ENCODE measurements around the gene LRP1B.

Gene LRP1B

DNA sequence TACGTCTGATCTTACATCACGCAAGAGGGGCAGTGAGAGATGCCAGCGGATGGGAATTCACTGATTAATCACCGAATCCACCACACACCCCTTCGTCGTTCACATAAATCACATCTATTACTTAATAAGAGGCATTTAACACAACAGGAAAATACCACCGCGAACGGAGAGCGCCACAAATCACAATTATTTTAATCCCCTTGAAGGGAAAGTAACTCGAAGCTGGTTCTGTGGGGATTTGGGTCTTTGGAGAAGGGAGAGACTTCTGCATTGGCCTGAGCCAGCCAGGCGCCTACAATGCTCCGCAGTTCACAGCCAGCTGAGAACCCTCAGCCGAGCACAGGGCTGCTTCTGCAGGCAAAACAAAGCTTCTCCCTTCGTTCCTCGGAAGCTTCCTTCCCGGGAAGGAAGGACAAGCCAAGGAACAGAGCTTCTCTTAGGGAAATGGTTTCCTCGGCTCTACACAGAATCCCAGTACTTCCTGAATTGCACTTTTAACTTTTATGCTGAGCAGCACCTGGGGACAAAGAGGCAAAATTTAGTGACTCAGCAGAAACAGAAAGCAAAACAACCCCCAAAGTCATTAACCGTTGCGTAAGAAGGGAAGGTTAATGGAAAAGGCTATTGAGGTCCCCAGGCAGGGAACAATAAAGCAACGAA, at the start of gene LRP1B:
TSS of gene LRP1B (minus strand) at position 7 of the 660 bp plus-strand sequence. CDS start 287 bp downstream, outside the sequence.
- peak; percentile 68 for DNase-seq (ENCODE audit: low spot score)

DNA sequence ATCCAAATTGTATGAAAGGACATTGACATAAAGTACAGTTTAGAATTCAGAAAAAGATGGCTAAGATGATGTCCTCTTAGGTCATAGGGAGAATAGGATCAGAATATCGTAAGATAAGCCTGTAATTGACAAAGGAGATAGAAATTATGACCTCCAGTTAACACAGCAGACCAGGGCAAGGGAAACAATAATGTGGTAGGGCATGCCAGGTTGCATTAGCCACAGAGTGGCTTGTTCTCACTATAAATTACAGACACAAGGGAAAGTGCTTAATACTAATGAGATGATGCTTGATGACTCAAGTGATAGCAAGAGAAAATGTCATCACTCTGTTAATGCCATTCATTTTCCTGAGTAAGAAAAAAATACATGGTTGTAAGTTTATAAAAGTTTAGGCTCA, 48.9 kb upstream of the LRP1B start:
- DNase-seq (ENCODE audit: low spot score) = no peak

DNA sequence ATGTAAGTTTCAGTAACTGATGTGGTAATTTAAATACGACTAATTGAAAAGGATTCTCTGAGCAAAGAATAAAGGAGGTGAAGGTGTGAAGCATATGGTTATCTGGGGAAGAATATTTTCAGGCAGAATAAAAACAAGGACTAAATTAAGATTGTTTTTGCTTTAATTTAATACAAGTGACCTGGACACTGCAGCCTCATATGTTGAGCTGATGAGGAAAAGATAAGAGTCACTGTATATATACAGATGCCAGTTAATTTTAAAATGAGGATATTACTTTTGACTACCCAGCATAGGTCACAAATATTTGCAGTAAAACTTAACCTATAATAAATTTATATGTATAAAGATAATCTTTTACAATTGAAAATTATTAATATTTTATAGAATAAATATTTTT, 47.8 kb upstream of the LRP1B start:
- DNase-seq (ENCODE audit: low spot score) = no peak

DNA sequence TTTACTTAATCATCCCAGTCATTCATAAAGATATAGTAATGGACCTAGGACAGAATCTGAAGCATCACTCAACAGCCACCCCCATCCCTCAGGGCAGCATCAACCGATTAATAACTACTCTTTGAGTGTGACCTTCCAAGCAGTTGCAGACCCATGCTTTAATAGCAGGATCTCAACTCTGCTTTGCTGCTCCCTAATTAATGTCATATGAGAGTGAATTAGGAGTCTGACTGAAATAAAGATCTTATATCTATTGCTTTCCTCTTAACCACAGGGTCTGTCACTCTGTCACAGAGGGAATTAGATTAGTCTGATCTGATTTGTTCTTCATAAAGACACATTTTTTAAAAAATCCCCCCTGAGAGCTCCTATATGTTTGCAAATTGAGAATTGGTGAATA, 46.1 kb upstream of the LRP1B start:
- no peak for DNase-seq (ENCODE audit: low spot score)

DNA sequence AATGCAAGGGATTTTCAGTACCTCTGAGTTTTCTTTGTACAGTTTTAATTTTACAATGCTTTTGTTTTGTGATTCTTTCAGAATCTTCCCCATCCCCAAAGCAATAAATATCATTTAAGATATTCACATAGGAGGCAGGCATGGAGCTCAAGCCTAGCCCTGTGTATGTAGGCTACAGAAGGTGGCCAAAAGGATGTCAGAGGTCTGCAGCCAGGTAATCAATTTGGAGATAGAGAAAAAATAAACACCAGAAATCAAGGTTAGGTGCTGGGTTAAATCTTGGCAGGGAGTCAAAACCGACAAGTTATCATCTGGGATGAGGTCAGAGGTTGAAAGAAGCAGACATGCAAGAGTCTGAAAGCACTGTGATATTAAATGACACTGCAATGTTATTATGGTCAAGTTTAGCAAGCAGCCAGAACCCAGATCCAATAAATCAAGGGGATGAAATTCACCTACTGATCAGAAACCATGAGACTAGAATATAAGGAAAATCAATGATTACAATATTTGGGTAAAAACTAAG, 45.1 kb upstream of the LRP1B start:
- no peak for DNase-seq (ENCODE audit: low spot score)

DNA sequence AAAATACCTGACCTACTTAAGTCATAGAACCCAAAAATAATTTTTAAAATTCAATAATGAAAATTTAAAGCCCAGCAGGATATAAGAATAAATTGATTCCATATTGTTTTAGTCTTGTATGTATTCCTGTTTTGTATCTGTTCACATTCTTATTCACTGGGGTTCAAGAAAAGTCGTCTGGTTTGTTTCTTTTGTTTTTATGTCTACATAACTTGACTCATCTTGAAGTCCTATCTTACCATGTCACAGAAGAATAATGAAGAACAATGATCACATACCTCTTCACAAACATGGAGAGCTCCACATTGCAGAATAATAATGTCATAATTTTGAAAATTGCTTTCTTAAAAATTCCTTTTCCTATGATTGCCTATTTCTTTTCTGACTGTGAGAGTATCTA, 43.4 kb upstream of the LRP1B start:
- no peak for DNase-seq (ENCODE audit: low spot score)

DNA sequence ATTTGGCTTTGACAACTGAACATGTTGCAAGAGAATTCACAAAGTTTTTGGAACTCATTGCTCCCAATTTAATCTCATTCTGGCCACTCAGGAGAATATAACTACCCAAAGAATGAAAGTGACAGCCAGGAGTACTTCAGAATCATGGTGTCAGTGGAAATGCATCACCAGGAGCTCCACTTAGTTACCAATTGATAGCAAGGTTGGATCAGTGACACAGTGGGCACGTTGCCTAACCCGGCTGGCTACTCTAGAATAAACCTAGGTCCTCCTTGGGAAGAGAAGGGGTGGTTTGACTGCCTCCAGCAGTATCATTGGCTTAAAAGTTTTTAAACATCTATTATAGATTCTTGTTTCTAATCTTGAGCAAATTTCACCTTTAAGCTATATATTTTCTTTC, 40.0 kb upstream of the LRP1B start:
- DNase-seq (ENCODE audit: low spot score) = no peak

DNA sequence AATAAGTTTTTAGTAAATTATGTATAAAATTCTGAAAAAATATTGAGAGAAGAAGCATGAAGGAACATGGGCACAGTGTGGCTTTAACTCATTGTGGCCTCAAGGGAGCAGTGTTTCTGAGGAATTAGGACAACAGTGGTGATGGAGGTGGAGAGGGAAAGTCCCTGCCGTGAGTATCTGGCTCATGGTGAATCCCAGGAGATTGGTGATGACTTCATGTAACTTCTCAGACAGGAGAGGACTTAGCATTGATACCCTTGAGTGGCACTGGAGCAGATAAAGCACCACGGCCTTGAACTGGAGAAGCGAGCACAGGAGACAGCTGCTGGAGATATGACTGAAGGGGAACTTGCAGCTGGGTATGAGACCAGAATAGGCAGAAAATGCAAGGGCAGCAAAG, 35.0 kb upstream of the LRP1B start:
- no peak for DNase-seq (ENCODE audit: low spot score)

DNA sequence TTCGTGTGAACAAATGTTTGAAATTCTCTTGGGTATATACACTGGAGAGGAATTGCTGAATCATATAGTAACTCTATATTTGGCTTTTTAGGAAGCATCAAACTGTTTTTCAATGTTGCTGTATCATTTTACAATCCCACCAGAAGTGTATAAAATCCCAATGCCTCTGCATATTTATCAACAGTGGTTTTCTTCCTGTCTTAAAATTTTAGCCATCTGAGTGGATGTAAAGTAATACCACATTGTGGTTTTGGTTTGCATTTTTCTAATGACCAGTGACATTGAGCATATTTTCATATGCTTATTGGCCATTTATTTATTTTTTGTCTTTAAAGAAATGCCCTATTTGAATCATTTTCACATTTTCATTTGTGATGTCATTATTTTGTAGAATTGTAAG, 22.8 kb upstream of the LRP1B start:
- DNase-seq (ENCODE audit: low spot score) = no peak

DNA sequence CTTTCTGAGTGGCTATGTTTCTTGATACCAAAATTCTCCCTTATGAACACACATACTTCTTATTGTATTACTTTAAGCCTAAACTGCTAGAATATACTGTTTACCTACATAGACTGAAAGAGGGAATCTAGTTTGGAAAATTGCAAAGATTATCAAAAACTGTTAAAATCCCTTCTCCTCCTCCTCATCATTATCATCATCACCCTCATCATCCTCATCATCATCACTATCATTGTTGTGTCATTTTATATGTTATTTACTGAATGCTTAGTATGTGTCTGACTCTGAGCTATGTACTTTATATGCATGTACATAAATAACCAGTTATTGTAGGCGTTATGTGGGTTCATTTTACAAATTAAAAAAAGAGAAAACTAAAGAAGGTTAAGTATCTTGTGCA, 19.6 kb upstream of the LRP1B start:
- no peak for DNase-seq (ENCODE audit: low spot score)

DNA sequence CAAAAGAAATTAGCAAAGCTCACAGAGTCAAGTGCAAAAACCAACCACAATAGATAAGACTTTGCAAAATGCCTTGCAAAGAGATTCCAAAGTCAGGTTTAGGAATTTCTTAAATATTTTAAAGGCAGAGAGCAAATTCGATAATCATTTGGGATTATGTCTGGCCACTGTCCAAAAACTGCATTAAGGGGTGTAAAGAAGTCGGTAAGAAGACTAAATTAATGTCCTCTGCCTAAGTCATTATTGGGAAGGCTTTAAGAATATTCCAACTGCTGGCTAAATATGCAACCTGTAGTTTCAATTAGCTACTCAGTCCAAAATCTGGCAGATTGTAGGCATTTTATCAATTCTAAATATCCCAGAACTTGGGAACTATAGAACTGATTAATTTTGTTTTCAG, 13.7 kb upstream of the LRP1B start:
- no peak for DNase-seq (ENCODE audit: low spot score)

DNA sequence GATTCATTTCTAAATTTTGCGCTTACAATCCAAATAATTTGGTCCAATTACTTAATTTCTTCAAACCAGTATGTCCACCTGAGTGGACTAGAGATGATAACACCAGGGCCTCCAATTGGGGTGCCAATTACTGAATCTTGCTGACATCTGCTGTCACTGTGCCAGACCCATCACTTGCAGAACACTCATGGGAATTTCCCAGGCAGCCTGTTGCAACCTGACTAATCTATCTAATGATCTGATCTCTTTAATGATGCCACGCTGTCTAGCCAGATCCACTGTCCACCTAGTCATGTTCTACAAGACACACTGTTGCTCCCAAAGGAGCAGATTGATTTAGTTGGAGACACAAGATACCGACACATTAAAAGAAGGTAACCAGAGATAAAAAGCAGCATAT, 11.8 kb upstream of the LRP1B start:
- DNase-seq (ENCODE audit: low spot score) = no peak

DNA sequence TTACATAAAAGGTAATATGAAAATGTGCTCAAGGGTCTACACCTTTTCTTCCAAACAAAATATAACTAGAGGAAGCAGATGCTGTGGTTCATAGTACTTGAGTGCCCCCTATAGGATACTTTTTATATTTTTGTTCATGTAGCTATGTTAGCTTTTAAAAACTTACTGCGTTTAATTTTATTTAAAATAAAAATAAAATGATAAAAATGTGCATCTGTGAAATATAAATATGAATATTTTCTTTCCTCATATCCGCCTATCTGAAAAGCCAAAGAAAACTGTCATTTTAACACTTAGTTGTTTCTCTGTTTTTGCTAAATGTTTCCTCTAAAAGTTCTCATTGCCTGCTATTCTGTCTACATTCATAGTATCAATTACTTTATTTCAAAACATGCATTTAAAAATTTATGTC, 9.6 kb upstream of the LRP1B start:
- DNase-seq (ENCODE audit: low spot score) = no peak

DNA sequence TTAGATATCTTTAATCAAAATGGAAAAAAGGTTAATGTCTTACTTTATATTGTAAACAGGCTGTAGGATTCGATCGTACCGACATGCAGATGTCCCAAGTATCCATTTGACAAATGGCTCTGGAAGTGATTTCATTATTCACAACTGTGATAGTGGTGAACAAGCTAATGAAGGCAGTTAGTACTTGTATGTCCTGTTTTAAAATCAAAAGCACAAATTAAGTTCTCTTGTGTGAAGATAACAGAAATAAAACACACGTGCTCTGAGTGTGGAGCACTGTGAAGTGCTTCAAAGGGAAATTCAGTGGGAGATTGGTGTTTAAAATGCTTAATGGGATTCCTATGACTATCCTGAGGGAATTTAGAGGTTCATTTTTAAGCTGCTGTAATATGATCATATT, 8.6 kb upstream of the LRP1B start:
- DNase-seq (ENCODE audit: low spot score) = no peak

DNA sequence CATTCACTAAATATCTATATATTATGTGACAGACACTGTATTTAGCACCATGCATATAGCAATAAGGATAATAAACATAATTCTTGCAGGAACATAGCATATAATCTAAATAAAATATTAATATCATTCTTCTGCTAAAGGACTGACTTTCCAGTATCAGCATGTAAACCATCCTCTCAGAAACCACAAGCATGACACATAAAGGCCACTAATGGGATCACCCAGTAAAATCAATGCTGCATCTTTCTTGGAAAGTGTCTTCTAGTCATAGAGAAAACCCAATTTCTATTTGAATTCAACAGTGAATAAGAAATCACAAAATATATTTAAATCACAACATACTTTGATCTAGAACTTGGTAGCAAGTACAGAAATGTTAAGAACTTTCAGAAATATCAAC, 5.8 kb upstream of the LRP1B start:
- DNase-seq (ENCODE audit: low spot score) = no peak

DNA sequence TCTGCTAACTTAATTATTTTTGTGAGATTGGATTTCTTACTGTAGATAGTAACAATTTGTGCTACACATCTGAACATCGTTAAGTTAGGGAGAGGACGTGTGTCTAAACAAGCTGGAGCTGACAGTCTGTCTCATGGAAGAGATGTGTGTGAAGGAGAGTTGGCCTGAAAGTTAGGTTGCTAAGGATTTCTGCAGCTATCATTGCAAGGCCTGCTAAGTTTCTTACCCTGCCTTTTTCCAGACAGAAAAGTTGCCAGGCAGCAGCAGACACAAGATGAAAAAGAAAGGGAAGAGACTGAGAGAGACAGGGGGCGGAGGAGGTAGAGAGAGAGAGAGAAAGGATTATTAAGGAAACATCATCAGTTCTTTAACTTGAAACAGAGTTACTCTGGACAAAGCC, 4.1 kb upstream of the LRP1B start:
- no peak for DNase-seq (ENCODE audit: low spot score)

DNA sequence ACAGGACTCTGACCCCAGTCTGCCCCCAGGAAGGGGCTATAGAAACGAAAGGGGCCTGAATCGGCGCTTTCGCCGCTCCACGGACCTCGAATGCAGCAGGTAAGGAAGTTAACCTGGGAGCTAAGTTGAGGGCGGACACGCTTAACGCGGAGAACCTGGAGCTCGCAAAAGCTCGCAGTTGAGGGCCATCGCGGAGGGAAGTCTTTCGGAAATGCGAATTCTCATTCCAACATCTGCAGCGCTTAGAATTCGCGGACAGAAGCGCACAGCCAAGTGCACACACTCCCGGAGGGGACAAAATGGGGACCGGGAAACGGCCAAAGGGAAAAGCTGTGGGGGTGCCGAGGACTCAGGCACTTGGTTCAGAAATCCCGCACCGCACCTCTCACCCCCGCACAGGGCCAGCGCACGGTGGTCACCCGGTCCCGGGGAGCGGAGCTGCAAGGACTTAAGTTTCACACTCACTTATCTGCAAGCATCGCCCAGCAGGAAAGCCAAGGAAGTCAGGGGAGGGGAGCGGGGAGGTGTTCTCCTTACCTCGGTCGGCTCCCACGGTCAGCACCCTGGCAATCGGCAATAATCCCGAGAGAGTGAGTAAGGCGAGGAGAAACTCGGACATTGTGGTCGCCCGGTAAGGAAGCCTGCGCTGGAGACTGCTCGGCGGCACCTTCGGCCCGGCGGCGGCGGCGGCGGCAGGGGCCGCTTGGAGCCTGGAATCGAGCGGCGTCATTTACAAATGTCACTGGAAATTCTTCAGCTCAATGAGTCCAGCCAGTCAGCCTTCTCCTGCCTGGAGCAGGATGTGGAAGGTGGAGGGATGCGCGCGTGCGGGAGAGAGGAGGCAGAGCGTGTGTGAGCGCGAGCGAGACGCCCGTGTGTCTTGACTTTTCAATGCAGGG, 456 bp downstream of the LRP1B start:
- DNase-seq (ENCODE audit: low spot score) = peak; percentile 81

DNA sequence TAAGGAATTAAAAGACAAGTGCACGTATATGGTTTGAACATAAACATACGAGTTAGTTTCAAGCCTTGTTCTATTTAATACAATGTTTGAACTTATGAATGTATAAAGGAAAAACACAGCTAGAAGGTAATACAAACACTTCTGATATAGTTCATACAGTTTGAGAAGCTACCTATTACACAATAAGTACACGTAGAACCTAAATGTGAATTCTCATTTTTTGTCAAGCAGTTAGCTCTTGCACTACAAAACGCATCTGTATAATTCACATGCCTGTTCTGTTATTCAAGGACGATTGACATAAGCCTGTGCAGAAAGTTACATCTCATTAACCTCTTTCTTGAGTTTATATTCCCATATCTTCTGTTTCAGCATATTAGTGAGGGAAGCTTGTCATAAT, 2.7 kb downstream of the LRP1B start:
- no peak for DNase-seq (ENCODE audit: low spot score)

DNA sequence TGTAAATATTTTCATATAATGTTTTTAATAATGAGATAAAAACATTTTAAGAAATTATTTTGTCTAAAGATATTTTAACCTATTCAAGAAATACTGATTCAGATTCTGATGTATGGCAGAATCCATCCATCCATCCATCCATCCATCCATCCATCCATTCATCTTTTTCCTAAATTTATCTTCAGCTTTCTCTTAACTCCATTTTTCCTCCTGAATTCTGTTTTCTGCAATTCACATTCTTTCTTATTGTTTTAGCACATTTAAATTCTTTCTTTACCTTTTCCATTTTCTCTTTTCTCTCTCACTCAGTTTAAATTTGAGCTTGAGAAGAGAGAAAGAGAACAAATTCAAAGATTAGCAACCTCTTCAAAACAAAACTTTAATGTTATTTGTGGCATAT, 3.6 kb downstream of the LRP1B start:
- DNase-seq (ENCODE audit: low spot score) = no peak

DNA sequence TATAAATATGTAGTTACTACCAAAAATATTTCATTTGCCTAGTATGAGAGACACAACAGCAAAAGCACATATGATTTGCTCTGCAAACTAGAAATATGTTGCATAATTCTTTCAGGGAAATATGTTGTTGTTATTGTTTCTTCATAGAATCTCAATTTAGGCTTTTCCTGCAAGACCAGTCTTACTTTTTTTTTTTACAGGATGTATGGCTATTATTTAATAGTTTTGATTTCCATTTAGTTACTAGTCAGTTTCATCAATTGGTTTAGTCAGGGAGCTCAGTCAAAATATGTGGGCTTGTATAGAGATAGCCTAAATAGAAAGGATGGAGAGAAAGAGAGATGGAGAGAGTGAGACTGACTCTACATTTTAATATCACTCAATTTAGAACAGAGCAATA, 6.1 kb downstream of the LRP1B start:
- no peak for DNase-seq (ENCODE audit: low spot score)

DNA sequence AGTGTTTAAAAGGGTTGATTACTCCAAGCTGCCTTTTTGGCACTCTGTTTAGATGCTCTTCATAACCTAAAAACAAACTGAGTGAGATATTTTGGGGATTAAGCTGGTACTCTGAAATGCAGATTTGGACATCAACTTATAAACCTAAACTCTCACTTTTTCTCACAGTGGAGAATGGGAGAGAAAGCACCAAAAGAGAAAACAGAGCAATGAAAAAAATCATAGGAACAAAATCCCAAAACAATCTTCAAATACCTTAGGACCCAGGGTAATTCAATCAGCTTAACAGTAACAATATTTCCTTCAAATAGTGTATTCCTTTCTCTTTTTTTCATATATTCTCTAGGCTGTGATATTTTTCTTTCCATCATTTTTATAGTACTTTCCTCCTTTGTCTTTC, 11.5 kb downstream of the LRP1B start:
- no peak for DNase-seq (ENCODE audit: low spot score)

DNA sequence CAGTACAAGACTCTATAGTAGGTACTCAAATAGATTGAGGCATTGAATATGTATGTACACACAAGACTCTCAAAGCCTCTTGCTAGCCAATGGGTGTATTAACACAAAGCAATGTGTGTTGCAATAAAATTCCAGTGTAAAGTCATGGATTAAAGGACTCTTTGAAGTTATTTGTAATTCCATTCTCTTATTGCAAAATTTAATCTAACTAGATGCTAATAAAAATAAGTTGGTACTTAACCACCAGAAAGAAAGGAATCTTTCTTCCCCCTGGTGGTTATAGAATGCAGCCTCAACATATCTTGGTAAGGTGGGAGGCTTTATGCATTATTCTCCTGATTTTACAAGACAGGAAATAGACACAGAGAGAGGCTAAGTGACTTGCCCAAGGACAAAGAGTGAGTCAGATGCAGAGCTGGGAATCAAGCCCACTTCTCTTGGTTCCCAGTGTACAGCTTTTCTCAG, 18.0 kb downstream of the LRP1B start:
- no peak for DNase-seq (ENCODE audit: low spot score)

DNA sequence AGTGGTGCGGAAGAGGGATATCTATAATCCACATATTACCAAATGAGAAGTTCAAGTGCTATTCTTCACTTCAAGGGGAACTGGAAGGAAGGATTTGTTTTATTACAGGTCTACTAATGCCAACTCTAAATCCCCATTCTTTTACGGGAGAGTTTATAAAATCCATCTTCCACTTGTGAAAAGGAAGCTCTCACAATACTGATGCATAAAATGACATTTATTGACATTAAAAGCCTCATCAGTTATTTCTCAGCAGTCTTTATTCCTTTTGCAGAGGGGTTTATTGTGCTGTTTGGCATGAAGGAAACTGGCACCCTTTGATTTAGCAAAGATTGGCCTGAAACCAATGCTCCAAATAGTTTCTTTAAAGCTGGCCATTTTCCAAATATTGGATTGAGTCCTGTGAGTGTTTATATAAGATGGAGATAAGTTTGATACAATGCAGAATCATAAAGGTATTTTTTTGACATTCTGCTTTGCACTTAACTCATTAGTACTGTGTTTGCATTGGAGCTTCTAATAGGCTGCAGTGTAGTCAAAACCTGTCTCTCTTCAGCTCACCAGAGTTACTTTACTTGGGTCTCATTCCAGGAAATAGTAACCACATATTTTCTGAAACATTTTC, 26.6 kb downstream of the LRP1B start:
- no peak for DNase-seq (ENCODE audit: low spot score)

Data from left forelimb (tissue), 1 donor.